GM12878 (cell line): Measurements from ENCODE around the gene HTR1D. TPM values are rescaled to one million over a fixed set of nuclear protein-coding genes. Genes with fewer than 3 reads are reported as not detected.
"Not testable (repeated sequence)": the region's sequence is repeated elsewhere in the genome, so short reads cannot be mapped to it uniquely, and the experiment has no call there.

Source experiments
- ATAC-seq: fragments of 200-7000 bp; cut with Tn5 transposase; 3 replicates; pipeline ENCODE4 v1.9.1; 2020; ENCODE audit warnings: mild to moderate bottlenecking, moderate library complexity
- BruUV-seq: library from RNA; stranded (reverse); fragments of 400-500 nt; replicated peaks from 2 replicates; lab custom pipeline; 2021; lab: Mats Ljungman, UMichigan
- CTCF ChIA-PET: fragments of 300-600 bp; sonication (Branson Sonifier 250); formaldehyde crosslinking; extraction: SDS; loops from one replicate; lab custom pipeline; 2021; ENCODE audit warnings: inconsistent platforms; lab: Yijun Ruan, JAX
- POLR2A ChIA-PET: fragments of 350-600 bp; formaldehyde crosslinking; extraction: SDS; loops from one replicate; lab custom pipeline; 2021; ENCODE audit warnings: inconsistent platforms; lab: Charles Lee
- RAD21 ChIA-PET: fragments of 300-600 bp; sonication (Branson Sonifier 250); formaldehyde crosslinking; loops from one replicate; lab custom pipeline; 2023; ENCODE audit warnings: antibody characterized with exemption; ENCODE audit not compliant: unreplicated experiment; lab: Charles Lee
- SMC1A ChIA-PET: fragments of 300-600 bp; sonication (Branson Sonifier 250); formaldehyde crosslinking; loops from one replicate; lab custom pipeline; 2023; ENCODE audit not compliant: unreplicated experiment, uncharacterized antibody; lab: Charles Lee
- DNase-seq: peaks from one replicate; pipeline ENCODE4 v3.0.0-alpha.2; 2011; ENCODE audit warnings: low read depth, low spot score
- FAIRE-seq: peaks from 3 replicates; lab custom pipeline; 2011; peaks lifted over from hg19 to GRCh38; lab: Jason Lieb, UNC
- H2AFZ ChIP-seq: 2 replicates; pipeline ENCODE4 v1.6.0; 2011; ENCODE audit warnings: low read depth, low read length, control low read depth; ENCODE audit not compliant: control insufficient read depth
- H3K27ac ChIP-seq: 2 replicates; pipeline ENCODE4 v1.5.1; 2011; ENCODE audit warnings: control low read depth; ENCODE audit not compliant: control insufficient read depth, insufficient read depth
- H3K27me3 ChIP-seq, 2 experiments: replicated peaks in 1 of 2; 2 replicates each; pipeline versions ENCODE4 v1.6.0 to v1.6.1; 2011; ENCODE audit warnings: low read length in 1 of 2; ENCODE audit not compliant: control insufficient read depth in 2 of 2, insufficient read depth in 2 of 2
- H3K36me3 ChIP-seq, 2 experiments: 2 replicates each; pipeline ENCODE4 v1.5.1; 2011; ENCODE audit warnings: low read length in 1 of 2; ENCODE audit not compliant: control insufficient read depth in 2 of 2, insufficient read depth in 2 of 2
- H3K4me1 ChIP-seq: 2 replicates; pipeline ENCODE4 v1.6.1; 2011; ENCODE audit warnings: mild to moderate bottlenecking, low read length, moderate library complexity, mixed read lengths; ENCODE audit not compliant: control insufficient read depth, insufficient read depth
- H3K4me2 ChIP-seq: 2 replicates; pipeline ENCODE4 v1.6.0; 2011; ENCODE audit warnings: control low read depth; ENCODE audit not compliant: control insufficient read depth, insufficient read depth
- H3K4me3 ChIP-seq: fragments of 200-600 bp; sonication (generic); 2 replicates; pipeline ENCODE4 v1.5.1; 2016
- H3K79me2 ChIP-seq: 2 replicates; pipeline ENCODE4 v1.6.0; 2011; ENCODE audit warnings: low read length; ENCODE audit not compliant: control insufficient read depth, insufficient read depth
- H3K9ac ChIP-seq: 2 replicates; pipeline ENCODE4 v1.8.0; 2011; ENCODE audit warnings: low read length, control low read depth, mixed read lengths; ENCODE audit not compliant: control insufficient read depth, insufficient read depth
- H3K9me3 ChIP-seq: replicated peaks from 3 replicates; pipeline ENCODE4 v1.5.1; 2011; ENCODE audit warnings: mild to moderate bottlenecking, low read length; ENCODE audit not compliant: control insufficient read depth, insufficient read depth
- H4K20me1 ChIP-seq: 2 replicates; pipeline ENCODE4 v1.6.0; 2011; ENCODE audit not compliant: control insufficient read depth, insufficient read depth
- ATF2 ChIP-seq: IDR thresholded peaks from 2 replicates; pipeline ENCODE4 v1.6.1; 2012; ENCODE audit warnings: low read length, inconsistent platforms
- RFX5 ChIP-seq: IDR thresholded peaks from 2 replicates; pipeline ENCODE4 v1.6.1; 2011; ENCODE audit warnings: low read depth, low read length, improper control_type of control experiment
- WGBS: methylation state at CpG from one replicate; pipeline ENCODE4 v1.1.6; 2016; ENCODE audit warnings: low lambda C conversion rate; ENCODE audit not compliant: insufficient replicate concordance, insufficient coverage; ENCODE audit errors: missing lambda C conversion rate; 5-methylcytosine and 5-hydroxymethylcytosine counted together
- in situ Hi-C: fragments of 300-500 bp; cut with MboI; formaldehyde crosslinking; loops from 9 replicates; pipeline ENCODE4 v1.14.3; 2018; ENCODE audit warnings: mixed read lengths
- intact Hi-C: fragments of 100-400 bp; cut with micrococcal nuclease; formaldehyde crosslinking; loops from one replicate; pipeline ENCODE4 v1.14.2; 2022; ENCODE audit not compliant: unreplicated experiment
- polyA plus RNA-seq, 11 experiments: library from polyadenylated mRNA; depleted of rRNA in 4 of 11; unstranded in 6 of 11; stranded (reverse) in 5 of 11; fragments of >200 nt; fragmentation: Nextera tagmentation in 4 of 11; fragmentation: Illumina TruSeq in 1 of 11; extraction: Ambion mirVana in 4 of 11; extraction: Trizol in 1 of 11; gene quantifications; 1 replicate in 1 of 11; 2 replicates in 10 of 11; pipeline versions ENCODE4 v1.2.1 to v1.2.3, GENCODE V29; 2011 to 2016; ENCODE audit warnings: inconsistent platforms in 2 of 11, missing spikeins in 2 of 11, low read depth in 1 of 11
- total RNA-seq, 4 experiments: library from RNA; depleted of rRNA in 3 of 4; stranded (reverse); fragments of >200 nt in 3 of 4; fragmentation: Illumina TruSeq in 1 of 4; extraction: Trizol in 1 of 4; gene quantifications; 2 replicates each; pipeline versions ENCODE4 v1.2.1 to v1.2.3, GENCODE V29; 2013 to 2021

Gene HTR1D
- total and polyA plus RNA-seq, 10 of the 15 experiments (the other 5 are each of a cell fraction or from before 2014, with no cell fraction given): 0.07 TPM; not detected in 9

- TF ChIP-seq ATF2: no peak
- TF ChIP-seq RFX5: no peak
These were observed 7.7 kb upstream of the HTR1D start (continued) for GRCh38 chr1:23224739-23225648.

- H3K79me2 ChIP-seq, H3K4me1 ChIP-seq, H3K36me3 ChIP-seq, DNase-seq, H3K27ac ChIP-seq, FAIRE-seq, intact Hi-C loops, H3K4me2 ChIP-seq, H3K9me3 ChIP-seq, RAD21 ChIA-PET, H3K9ac ChIP-seq, POLR2A ChIA-PET, H3K27me3 ChIP-seq, H3K4me3 ChIP-seq, SMC1A ChIA-PET, ATAC-seq, H4K20me1 ChIP-seq, BruUV-seq, H2AFZ ChIP-seq, in situ Hi-C loops: not testable (repeated sequence)
- WGBS: 61% methylated on average over 6 of the region's 6 CpGs
- CTCF ChIA-PET: interaction anchor here (1.2 kb wide), 1 partner anchor 13 kb away, joined by 4 read pairs; no protein-coding TSS in a partner anchor
These were observed 6.7 kb upstream of the HTR1D start for GRCh38 chr1:23223963-23224362.

GRCh38 chr1:23223490-23223951, 6.2 kb upstream of the HTR1D start:
- DNase-seq, H3K36me3 ChIP-seq, H3K9ac ChIP-seq, H4K20me1 ChIP-seq, H3K4me2 ChIP-seq, FAIRE-seq, in situ Hi-C loops, H3K4me3 ChIP-seq, H3K4me1 ChIP-seq, H3K79me2 ChIP-seq, RAD21 ChIA-PET, SMC1A ChIA-PET, H3K9me3 ChIP-seq, BruUV-seq, H3K27ac ChIP-seq, POLR2A ChIA-PET, ATAC-seq, H2AFZ ChIP-seq, H3K27me3 ChIP-seq, intact Hi-C loops: not testable (repeated sequence)
- CTCF ChIA-PET: interaction anchor here (0.8 to 1.2 kb wide), 2 partner anchors 13 to 39 kb away, joined by 3 to 4 read pairs; no protein-coding TSS in a partner anchor
- WGBS: 0% methylated on average over 1 of the region's 1 CpG
